Measurements from ENCODE around the gene STAB2. TPM values are rescaled to one million over a fixed set of nuclear protein-coding genes. Genes with fewer than 3 reads are reported as not detected.

Gene STAB2
- total RNA-seq, 1 donor from 2014 or later, result 0.05 TPM

GRCh38 chr12:103811791-103812190 is 224.7 kb downstream of the STAB2 start:
- intact Hi-C loops (cut with DNase I), result no loop called here
- DNase-seq, result no peak
- no peak for ATAC-seq (ENCODE audit: poor library complexity)

- intact Hi-C loops (cut with DNase I), result no loop called here
- no peak for ATAC-seq (ENCODE audit: poor library complexity)
- DNase-seq, result no peak
Measured at GRCh38 chr12:103812789-103813188, 225.7 kb downstream of the STAB2 start.

GRCh38 chr12:103813426-103813825 is 226.4 kb downstream of the STAB2 start:
- DNase-seq, result no peak
- intact Hi-C loops (cut with DNase I), result no loop called here
- no peak for ATAC-seq (ENCODE audit: poor library complexity)

- DNase-seq, result no peak
- intact Hi-C loops (cut with DNase I), result no loop called here
- ATAC-seq (ENCODE audit: poor library complexity), result no peak
Measured at GRCh38 chr12:103813949-103814348, 226.9 kb downstream of the STAB2 start.

- DNase-seq (no peak), ATAC-seq (ENCODE audit: poor library complexity) (no peak)
- intact Hi-C loops (cut with DNase I), result no loop called here
Measured at GRCh38 chr12:103814436-103814835, 227.4 kb downstream of the STAB2 start.

Other genes with a start within 250 kb of the STAB2 start
- gene C12orf42, start 91.3 kb upstream of the STAB2 start, total RNA-seq, result 0.22 TPM

Data from Right ventricle myocardium superior (tissue), 1 donor.